Testis (tissue), 2 donors: ENCODE measurements around the gene CFAP97.

Experiments
- POLR2A ChIP-seq: fragments of 450-650 bp; IDR thresholded peaks from one replicate; pipeline ENCODE4 v1.6.1; 2017; ENCODE audit warnings: antibody characterized with exemption, mild to moderate bottlenecking, moderate library complexity
- TF ChIP-seq, protein P1 (sequence below), 3 experiments: fragments of 450-650 bp in 2 of 3; fragments of 200-600 bp in 1 of 3; sonication (generic) in 1 of 3; IDR thresholded peaks; one replicate each; pipeline ENCODE4 v1.5.1; 2016 to 2019; ENCODE audit warnings: antibody characterized with exemption in 3 of 3, mild to moderate bottlenecking in 2 of 3, moderate library complexity in 1 of 3

DNA sequence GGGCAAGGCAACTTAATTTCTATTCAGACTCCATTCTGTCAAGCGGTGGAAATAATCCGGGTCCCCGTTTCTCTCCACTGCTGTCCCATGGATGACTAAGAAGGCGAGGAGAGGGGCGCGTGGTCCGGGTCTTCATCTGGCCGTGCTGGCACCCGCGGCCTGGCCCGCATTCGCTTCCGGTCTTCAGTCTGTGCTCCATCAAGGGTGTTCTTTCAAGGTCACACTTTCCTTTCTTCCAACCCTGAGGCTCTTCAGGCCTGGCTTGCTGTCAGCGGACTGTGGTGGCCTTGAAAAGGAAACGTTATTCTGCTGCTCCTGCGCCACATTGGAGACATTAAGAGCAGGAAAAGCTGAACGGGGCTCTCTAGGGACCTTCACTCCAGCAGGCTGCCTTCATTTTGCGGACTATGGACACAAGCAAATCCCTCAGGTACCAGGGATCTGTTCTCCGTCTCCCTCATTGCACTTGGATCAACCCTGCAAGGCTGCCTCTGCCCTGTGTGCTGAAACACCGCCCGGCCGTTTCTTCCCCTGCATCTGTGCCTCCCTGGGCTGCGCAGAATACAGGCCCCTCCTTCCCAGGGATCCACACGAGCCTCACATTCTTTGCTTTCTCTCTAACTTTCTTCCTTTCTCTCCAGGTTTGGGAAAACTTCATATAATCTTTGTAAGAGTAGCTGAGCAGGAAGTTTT, 66.4 kb downstream of the CFAP97 start:
- TF ChIP-seq, protein P1, sequence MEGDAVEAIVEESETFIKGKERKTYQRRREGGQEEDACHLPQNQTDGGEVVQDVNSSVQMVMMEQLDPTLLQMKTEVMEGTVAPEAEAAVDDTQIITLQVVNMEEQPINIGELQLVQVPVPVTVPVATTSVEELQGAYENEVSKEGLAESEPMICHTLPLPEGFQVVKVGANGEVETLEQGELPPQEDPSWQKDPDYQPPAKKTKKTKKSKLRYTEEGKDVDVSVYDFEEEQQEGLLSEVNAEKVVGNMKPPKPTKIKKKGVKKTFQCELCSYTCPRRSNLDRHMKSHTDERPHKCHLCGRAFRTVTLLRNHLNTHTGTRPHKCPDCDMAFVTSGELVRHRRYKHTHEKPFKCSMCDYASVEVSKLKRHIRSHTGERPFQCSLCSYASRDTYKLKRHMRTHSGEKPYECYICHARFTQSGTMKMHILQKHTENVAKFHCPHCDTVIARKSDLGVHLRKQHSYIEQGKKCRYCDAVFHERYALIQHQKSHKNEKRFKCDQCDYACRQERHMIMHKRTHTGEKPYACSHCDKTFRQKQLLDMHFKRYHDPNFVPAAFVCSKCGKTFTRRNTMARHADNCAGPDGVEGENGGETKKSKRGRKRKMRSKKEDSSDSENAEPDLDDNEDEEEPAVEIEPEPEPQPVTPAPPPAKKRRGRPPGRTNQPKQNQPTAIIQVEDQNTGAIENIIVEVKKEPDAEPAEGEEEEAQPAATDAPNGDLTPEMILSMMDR (IDR thresholded peaks at IDR 0.05) = no peak
- TF ChIP-seq POLR2A = no peak
